H1 (cell line): ENCODE data around the gene UBAP1. TPM values are rescaled to one million over a fixed set of nuclear protein-coding genes. Genes with fewer than 3 reads are reported as not detected.

ENCODE experiments used
- CTCF ChIA-PET: fragments of 300-600 bp; sonication (Branson Sonifier 250); formaldehyde crosslinking; loops from one replicate; lab custom pipeline; 2021; ENCODE audit not compliant: partially characterized antibody; lab: Charles Lee
- POLR2A ChIA-PET: fragments of 300-600 bp; sonication (Branson Sonifier 250); formaldehyde crosslinking; loops from one replicate; lab custom pipeline; 2021; ENCODE audit warnings: inconsistent platforms; ENCODE audit not compliant: partially characterized antibody; lab: Charles Lee
- DNase-seq, 2 experiments: peaks; one replicate each; pipeline versions ENCODE4 v3.0.0 to v3.0.0-alpha.2; 2010 to 2022; ENCODE audit warnings: low spot score in 2 of 2, low read depth in 1 of 2, mixed read lengths in 1 of 2
- FAIRE-seq: peaks from 2 replicates; lab custom pipeline; 2011; peaks lifted over from hg19 to GRCh38; lab: Jason Lieb, UNC
- H2AFZ ChIP-seq: 2 replicates; pipeline ENCODE4 v1.8.1; 2012; ENCODE audit warnings: low read length, inconsistent platforms
- H2AK5ac ChIP-seq: 2 replicates; pipeline ENCODE4 v1.6.1; 2013; ENCODE audit warnings: low read depth, low read length
- H2BK120ac ChIP-seq: replicated peaks from 2 replicates; pipeline ENCODE3; 2013; ENCODE audit warnings: low read depth, low read length, inconsistent platforms
- H2BK12ac ChIP-seq: 2 replicates; pipeline ENCODE4 v1.6.1; 2013; ENCODE audit warnings: low read depth, low read length
- H2BK15ac ChIP-seq: 2 replicates; pipeline ENCODE4 v1.6.1; 2013; ENCODE audit warnings: low read length
- H2BK20ac ChIP-seq: 2 replicates; pipeline ENCODE4 v1.6.1; 2013; ENCODE audit warnings: low read length
- H2BK5ac ChIP-seq: 2 replicates; pipeline ENCODE4 v1.6.1; 2013; ENCODE audit warnings: low read depth, low read length
- H3K14ac ChIP-seq: 2 replicates; pipeline ENCODE4 v1.6.1; 2013; ENCODE audit warnings: inconsistent platforms; ENCODE audit not compliant: insufficient read length
- H3K18ac ChIP-seq: 2 replicates; pipeline ENCODE4 v1.6.1; 2013; ENCODE audit warnings: low read length; ENCODE audit errors: extremely low read depth
- H3K23ac ChIP-seq: 2 replicates; pipeline ENCODE4 v1.6.1; 2013; ENCODE audit warnings: inconsistent platforms; ENCODE audit not compliant: insufficient read length
- H3K23me2 ChIP-seq: 2 replicates; pipeline ENCODE4 v1.6.1; 2013; ENCODE audit warnings: low read depth, low read length
- H3K27ac ChIP-seq: 2 replicates; pipeline ENCODE4 v1.6.1; 2011; ENCODE audit warnings: low read depth, low read length, inconsistent platforms
- H3K27me3 ChIP-seq, 4 experiments: replicated peaks in 1 of 4; 1 replicate in 1 of 4; 2 replicates in 3 of 4; pipeline versions ENCODE4 v1.6.1 to v1.8.1; 2011 to 2013; ENCODE audit warnings: low read length in 3 of 4, mild to moderate bottlenecking in 3 of 4, inconsistent platforms in 2 of 4, mixed read lengths in 2 of 4, moderate library complexity in 1 of 4; ENCODE audit not compliant: control insufficient read depth in 3 of 4, insufficient read depth in 3 of 4; ENCODE audit errors: extremely low read depth in 1 of 4
- H3K36me3 ChIP-seq, 4 experiments: 2 replicates each; pipeline versions ENCODE4 v1.6.1 to v1.8.1; 2011 to 2013; ENCODE audit warnings: mild to moderate bottlenecking in 4 of 4, low read length in 3 of 4, moderate library complexity in 2 of 4, control low read depth in 1 of 4, inconsistent platforms in 1 of 4; ENCODE audit not compliant: insufficient read depth in 4 of 4, control insufficient read depth in 2 of 4
- H3K4ac ChIP-seq: replicated peaks from 2 replicates; pipeline ENCODE3; 2013; ENCODE audit warnings: low read length, low read depth, mixed read lengths, inconsistent platforms; ENCODE audit not compliant: insufficient read length
- H3K4me1 ChIP-seq, 4 experiments: replicated peaks in 1 of 4; 1 replicate in 1 of 4; 2 replicates in 3 of 4; pipeline versions ENCODE4 v1.6.1 to v1.8.1; 2011 to 2013; ENCODE audit warnings: low read length in 3 of 4, inconsistent platforms in 2 of 4, mixed read lengths in 1 of 4; ENCODE audit not compliant: insufficient read depth in 4 of 4, control insufficient read depth in 3 of 4
- H3K4me2 ChIP-seq, 2 experiments: 2 replicates each; pipeline versions ENCODE4 v1.6.1 to v1.8.1; 2011 to 2013; ENCODE audit warnings: low read depth in 2 of 2, low read length in 2 of 2, control low read depth in 1 of 2, inconsistent platforms in 1 of 2, mild to moderate bottlenecking in 1 of 2; ENCODE audit not compliant: insufficient read depth in 1 of 2
- H3K4me3 ChIP-seq, 4 experiments: fragments of 200-600, 300-600 bp in 1 of 4; sonication (generic), shearing (Covaris generic), sonication (Bioruptor Twin) in 1 of 4; 2 replicates each; pipeline versions ENCODE4 v1.5.1 to v1.8.1; 2011 to 2016; ENCODE audit warnings: low read length in 4 of 4, low read depth in 3 of 4, control low read depth in 2 of 4, inconsistent platforms in 2 of 4, mild to moderate bottlenecking in 2 of 4, mixed read lengths in 1 of 4, moderate library complexity in 1 of 4; ENCODE audit not compliant: insufficient read depth in 2 of 4; ENCODE audit errors: extremely low read depth in 1 of 4
- H3K56ac ChIP-seq: replicated peaks from 2 replicates; pipeline ENCODE3; 2013; ENCODE audit warnings: low read depth, mild to moderate bottlenecking, mixed read lengths, low read length, inconsistent platforms; ENCODE audit not compliant: insufficient read length
- H3K79me1 ChIP-seq: 2 replicates; pipeline ENCODE4 v1.6.1; 2013; ENCODE audit warnings: low read depth, low read length, control low read depth
- H3K79me2 ChIP-seq, 2 experiments: 2 replicates each; pipeline versions ENCODE4 v1.6.1 to v1.8.1; 2012 to 2013; ENCODE audit warnings: low read length in 2 of 2, mild to moderate bottlenecking in 2 of 2, inconsistent platforms in 1 of 2; ENCODE audit not compliant: insufficient read depth in 2 of 2, control insufficient read depth in 1 of 2
- H3K9ac ChIP-seq, 4 experiments: replicated peaks in 1 of 4; 1 replicate in 1 of 4; 2 replicates in 3 of 4; pipeline versions ENCODE4 v1.6.1 to v1.8.1; 2011 to 2013; ENCODE audit warnings: low read depth in 3 of 4, low read length in 3 of 4, control low read depth in 2 of 4, mild to moderate bottlenecking in 2 of 4, moderate library complexity in 2 of 4, inconsistent platforms in 1 of 4; ENCODE audit errors: extremely low read depth in 1 of 4
- H3K9me3 ChIP-seq, 2 experiments: 2 replicates each; pipeline versions ENCODE4 v1.6.1 to v1.8.1; 2012 to 2013; ENCODE audit warnings: mild to moderate bottlenecking in 2 of 2, moderate library complexity in 2 of 2, control low read depth in 1 of 2, inconsistent platforms in 1 of 2, low read depth in 1 of 2, low read length in 1 of 2, mixed read lengths in 1 of 2; ENCODE audit not compliant: insufficient read depth in 2 of 2
- H4K20me1 ChIP-seq, 2 experiments: replicated peaks in 1 of 2; 2 replicates each; pipeline versions ENCODE3 to v1.8.1; 2011 to 2013; ENCODE audit warnings: inconsistent platforms in 2 of 2, low read length in 2 of 2, mild to moderate bottlenecking in 1 of 2; ENCODE audit not compliant: insufficient read depth in 2 of 2, control insufficient read depth in 1 of 2
- H4K5ac ChIP-seq: 2 replicates; pipeline ENCODE4 v1.6.1; 2013; ENCODE audit warnings: low read length, low read depth, mixed read lengths, inconsistent platforms; ENCODE audit not compliant: insufficient read length
- H4K8ac ChIP-seq: 2 replicates; pipeline ENCODE4 v1.8.0; 2013; ENCODE audit warnings: mild to moderate bottlenecking, moderate library complexity, low read length, inconsistent platforms; ENCODE audit not compliant: insufficient read depth; ENCODE audit errors: extremely low read depth
- H4K91ac ChIP-seq: replicated peaks from 2 replicates; pipeline ENCODE3; 2013; ENCODE audit warnings: low read length, mixed read lengths, inconsistent platforms; ENCODE audit not compliant: insufficient read length
- CBX8 ChIP-seq: fragments of 300-800, 300-1000 bp; sonication (generic); IDR thresholded peaks from 2 replicates; pipeline ENCODE4 v1.7.1; 2016; ENCODE audit warnings: low read depth, low read length, borderline replicate concordance
- CHD2 ChIP-seq: IDR thresholded peaks from 2 replicates; pipeline ENCODE4 v1.6.1; 2012; ENCODE audit warnings: low read length, improper control_type of control experiment
- CTBP2 ChIP-seq: IDR thresholded peaks from 2 replicates; pipeline ENCODE4 v1.7.0; 2011; ENCODE audit warnings: borderline replicate concordance, mild to moderate bottlenecking, moderate library complexity, mixed read lengths, low read length; ENCODE audit not compliant: insufficient read depth, insufficient read length
- KDM1A ChIP-seq: fragments of 200-600, 300-600 bp; sonication (generic); IDR thresholded peaks from 2 replicates; pipeline ENCODE4 v1.7.1; 2016; ENCODE audit warnings: mild to moderate bottlenecking, low read length, borderline replicate concordance
- NRF1 ChIP-seq: IDR thresholded peaks from 2 replicates; pipeline ENCODE4 v1.6.1; 2011; ENCODE audit warnings: mild to moderate bottlenecking, low read depth, low read length, improper control_type of control experiment
- PHF8 ChIP-seq: fragments of 200-600 bp; sonication (generic); conservative IDR thresholded peaks from 2 replicates; pipeline ENCODE4 v1.7.1; 2012; ENCODE audit warnings: low read depth, mild to moderate bottlenecking, inconsistent platforms, low read length, moderate library complexity
- POU5F1 ChIP-seq: IDR thresholded peaks from 2 replicates; pipeline ENCODE4 v1.6.1; 2011; ENCODE audit warnings: low read depth, mild to moderate bottlenecking, low read length, moderate library complexity
- SIRT6 ChIP-seq: IDR thresholded peaks from one replicate; pipeline ENCODE4 v1.7.1; 2012; ENCODE audit warnings: low read length, inconsistent platforms
- SIX5 ChIP-seq: IDR thresholded peaks from 2 replicates; pipeline ENCODE4 v1.6.1; 2011; ENCODE audit warnings: mild to moderate bottlenecking, low read depth, low read length
- TAF1 ChIP-seq: IDR thresholded peaks from 2 replicates; pipeline ENCODE4 v1.6.1; 2011; ENCODE audit warnings: mild to moderate bottlenecking, low read depth, low read length
- TCF12 ChIP-seq: IDR thresholded peaks from 2 replicates; pipeline ENCODE4 v1.6.1; 2011; ENCODE audit warnings: low read depth, mild to moderate bottlenecking, low read length
- WGBS, 2 experiments: shearing (Covaris generic) in 1 of 2; methylation state at CpG; one replicate each; pipeline versions ENCODE4 v1.1.6 to v1.1.7; 2013 to 2015; ENCODE audit warnings: low lambda C conversion rate in 2 of 2, mixed read lengths in 2 of 2, inconsistent platforms in 1 of 2, low coverage in 1 of 2, missing lambda C conversion rate in 1 of 2; ENCODE audit not compliant: insufficient replicate concordance in 2 of 2, insufficient coverage in 1 of 2, insufficient read length in 1 of 2; ENCODE audit errors: extremely low coverage in 1 of 2, missing lambda C conversion rate in 1 of 2; 5-methylcytosine and 5-hydroxymethylcytosine counted together
- polyA plus RNA-seq, 7 experiments: library from polyadenylated mRNA; depleted of rRNA in 3 of 7; stranded (reverse) in 5 of 7; unstranded in 2 of 7; fragments of >200 nt in 5 of 7; fragments of 200-250 nt in 2 of 7; gene quantifications; 1 replicate in 5 of 7; 2 replicates in 1 of 7; 4 replicates in 1 of 7; pipeline versions ENCODE4 v1.2.1 to v1.2.3, GENCODE V29; 2011 to 2013; ENCODE audit warnings: missing spikeins in 2 of 7, mixed read lengths in 2 of 7
- total RNA-seq: library from RNA; stranded (reverse); fragmentation: NEBNext Ultra II Directional; extraction: Animal tissue kit (Norgen Biotek cat#: 25700); gene quantifications from 2 replicates; pipeline ENCODE4 v1.2.1, GENCODE V29; 2021

The UBAP1 gene
- total and polyA plus RNA-seq, 2 of the 8 experiments (the other 6 are each of a cell fraction or from before 2014, with no cell fraction given) = 31.3 to 31.4 TPM

DNA sequence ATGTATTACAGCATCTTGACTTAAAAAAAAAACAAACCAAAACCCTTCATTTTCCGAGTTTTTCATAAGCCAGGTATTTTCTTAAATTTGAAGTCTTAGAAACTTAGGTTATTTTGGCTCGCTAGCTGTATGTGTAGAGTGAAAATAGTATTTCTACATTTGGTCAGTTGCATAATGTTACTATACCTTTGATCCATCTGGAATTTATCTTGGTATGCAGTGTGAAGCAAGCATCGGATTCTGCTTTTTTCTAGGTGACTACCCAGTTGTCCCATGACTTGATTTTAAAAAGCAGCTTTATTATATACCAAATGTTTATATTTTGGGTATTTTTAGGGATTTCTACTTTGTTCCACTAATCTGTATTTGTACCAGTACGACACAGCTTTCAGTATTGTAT, 27.7 kb downstream of the UBAP1 start:
- H3K4me1 ChIP-seq = no peaks in the 10 kb centered on the region
- H4K8ac ChIP-seq = no peak overlapping the region
- H2BK15ac ChIP-seq = no peak overlapping the region
- no peak overlapping the region for H2AFZ ChIP-seq
- H3K79me1 ChIP-seq = no peaks in the 10 kb centered on the region
- H3K27me3 ChIP-seq = no peaks in the 10 kb centered on the region
- no peak overlapping the region for H3K4me3 ChIP-seq
- H3K4me2 ChIP-seq = no peak overlapping the region
- H4K91ac ChIP-seq = no peak overlapping the region
- no peak overlapping the region for H3K14ac ChIP-seq
- H3K27ac ChIP-seq = no peak overlapping the region
- H2BK5ac ChIP-seq = no peak overlapping the region
- no peak overlapping the region for H2BK12ac ChIP-seq
- no peak for TF ChIP-seq SIX5
- TF ChIP-seq CTBP2 = no peak
- no peak for TF ChIP-seq TAF1
- no peak for TF ChIP-seq TCF12
- no peak for TF ChIP-seq CBX8
- no peak for TF ChIP-seq POU5F1
- no peak for TF ChIP-seq NRF1
- TF ChIP-seq PHF8 = no peak
- TF ChIP-seq KDM1A = no peak
- no peak for TF ChIP-seq SIRT6
- TF ChIP-seq CHD2 = no peak
- TF ChIP-seq, all 59 proteins: peak for 0
- FAIRE-seq = no peak
- no peak overlapping the region for H3K23ac ChIP-seq
- no peak overlapping the region for H3K18ac ChIP-seq
- peaks cover 0 to 79% of the 10 kb centered on the region in 2 experiments; a peak in 2 of 4 replicates for H3K79me2 ChIP-seq
- no peak overlapping the region for H2BK20ac ChIP-seq
- H3K9me3 ChIP-seq = no peaks in the 10 kb centered on the region
- H3K56ac ChIP-seq = no peak overlapping the region
- ChIA-PET CTCF (interaction anchor here (0.8 to 1.6 kb wide), 3 partner anchors 8 to 13 kb away, joined by 3 to 5 read pairs (median 3); no protein-coding TSS in a partner anchor), POLR2A (no interaction called here)
- H3K36me3 ChIP-seq = no peaks in the 10 kb centered on the region
- H3K9ac ChIP-seq = no peak overlapping the region
- 92% methylated on average over 4 of the region's 4 CpGs; no CpG with 5 or more reads in 1 of the 2 experiments for WGBS, 2 experiments
- H4K5ac ChIP-seq = no peak overlapping the region
- no peak overlapping the region for H2BK120ac ChIP-seq
- no peak for DNase-seq
- no peak overlapping the region for H2AK5ac ChIP-seq
- no peaks in the 10 kb centered on the region for H4K20me1 ChIP-seq
- no peaks in the 10 kb centered on the region for H3K23me2 ChIP-seq
- H3K4ac ChIP-seq = no peak overlapping the region
